Measurements from ENCODE around the gene GLA. TPM values are rescaled to one million over a fixed set of nuclear protein-coding genes. Genes with fewer than 3 reads are reported as not detected.
A peak's percentile ranks its signal among the peaks of the same experiment; 100 is the strongest.

The GLA gene
- total RNA-seq: 10 to 100 TPM in 1 of 2 donors, 1 to 10 TPM in 1; 9.7 to 11.8 TPM

- H3K4me3 ChIP-seq: peak within 1 kb of the TSS; percentile 50 to 60
These were observed at the start of gene GLA, which contains the start of gene HNRNPH2 for GRCh38 chrX:101407748-101408531. Gene GLA (minus strand): TSS chrX:101407925. CDS start chrX:101407903, 22 bp downstream. Gene HNRNPH2 (plus strand): TSS chrX:101408222. CDS start chrX:101411989, 3,767 bp downstream.

GRCh38 chrX:101452056-101452455 lies 44.3 kb upstream of the GLA start:
- no peaks in the 10 kb centered on the region for H3K27me3 ChIP-seq
- H3K4me3 ChIP-seq: no peak overlapping the region
- DNase-seq (ENCODE audit: low spot score): no peak
- H3K9me3 ChIP-seq: no peaks in the 10 kb centered on the region
- H3K4me1 ChIP-seq: no peaks in the 10 kb centered on the region
- no peaks in the 10 kb centered on the region for H3K36me3 ChIP-seq
- no peak for TF ChIP-seq CTCF (IDR thresholded peaks at IDR 0.05)
- H3K27ac ChIP-seq: no peak overlapping the region

More at GRCh38 chrX:101407748-101408531, at the start of gene GLA, which contains the start of gene HNRNPH2:
- peaks cover 2% of the 10 kb centered on the region for H3K36me3 ChIP-seq
- no peaks in the 10 kb centered on the region for H3K27me3 ChIP-seq
- peak; percentile 96 for DNase-seq (ENCODE audit: low spot score)
- no peak for TF ChIP-seq CTCF (IDR thresholded peaks at IDR 0.05)
- no peaks in the 10 kb centered on the region for H3K9me3 ChIP-seq
- H3K4me1 ChIP-seq: peaks cover 0 to 27% of the 10 kb centered on the region in 2 donors
- peak within 1 kb of the TSS; percentile 89 to 90 for H3K27ac ChIP-seq

GRCh38 chrX:101450961-101451360 lies 43.2 kb upstream of the GLA start:
- Histone ChIP-seq H3K27ac (no peak overlapping the region), H3K27me3 (no peaks in the 10 kb centered on the region), H3K4me1 (no peaks in the 10 kb centered on the region), H3K9me3 (no peaks in the 10 kb centered on the region), H3K36me3 (no peaks in the 10 kb centered on the region), H3K4me3 (no peak overlapping the region)
- DNase-seq (ENCODE audit: low spot score): no peak
- no peak for TF ChIP-seq CTCF (IDR thresholded peaks at IDR 0.05)

GRCh38 chrX:101450085-101450484 lies 42.4 kb upstream of the GLA start:
- no peak overlapping the region for H3K27ac ChIP-seq
- H3K27me3 ChIP-seq: no peaks in the 10 kb centered on the region
- no peaks in the 10 kb centered on the region for H3K36me3 ChIP-seq
- TF ChIP-seq CTCF (IDR thresholded peaks at IDR 0.05): no peak
- H3K9me3 ChIP-seq: no peaks in the 10 kb centered on the region
- DNase-seq (ENCODE audit: low spot score): no peak
- no peak overlapping the region for H3K4me3 ChIP-seq
- H3K4me1 ChIP-seq: no peaks in the 10 kb centered on the region

- no peaks in the 10 kb centered on the region for H3K27me3 ChIP-seq
- H3K4me3 ChIP-seq: no peak overlapping the region
- H3K4me1 ChIP-seq: no peaks in the 10 kb centered on the region
- TF ChIP-seq CTCF (IDR thresholded peaks at IDR 0.05): no peak
- no peaks in the 10 kb centered on the region for H3K9me3 ChIP-seq
- no peak for DNase-seq (ENCODE audit: low spot score)
- no peaks in the 10 kb centered on the region for H3K36me3 ChIP-seq
- H3K27ac ChIP-seq: no peak overlapping the region
These were observed 41.6 kb upstream of the GLA start for GRCh38 chrX:101449279-101449678.
